ENCODE measurements around the gene SUPT3H.
A peak's percentile ranks its signal among the peaks of the same experiment; 100 is the strongest.
"Not testable (repeated sequence)": the region's sequence is repeated elsewhere in the genome, so short reads cannot be mapped to it uniquely, and the experiment has no call there.

SUPT3H gene

DNA sequence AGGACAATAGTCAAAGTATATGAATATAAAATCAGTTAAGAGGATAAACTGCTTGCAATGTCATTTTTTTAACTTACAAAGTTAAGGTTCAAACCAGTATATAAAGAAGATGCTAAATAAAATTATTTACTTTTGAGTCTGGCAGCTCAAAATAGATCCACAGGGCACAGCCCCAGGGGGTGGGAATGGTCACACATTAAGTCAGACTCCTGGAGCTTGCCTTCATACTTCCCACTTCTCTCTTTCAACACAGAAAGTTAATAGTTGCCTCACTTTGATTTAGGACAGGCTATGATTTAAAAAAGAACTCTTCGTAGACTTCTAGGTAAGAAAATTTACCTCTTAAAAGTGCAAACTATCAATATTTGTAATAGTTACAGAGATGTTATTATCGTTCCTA, 207.9 kb downstream of the SUPT3H start:
- DNase-seq: no peak

- no peak for DNase-seq
Observed at GRCh38 chr6:45163952-45164766, 213.6 kb downstream of the SUPT3H start.

DNA sequence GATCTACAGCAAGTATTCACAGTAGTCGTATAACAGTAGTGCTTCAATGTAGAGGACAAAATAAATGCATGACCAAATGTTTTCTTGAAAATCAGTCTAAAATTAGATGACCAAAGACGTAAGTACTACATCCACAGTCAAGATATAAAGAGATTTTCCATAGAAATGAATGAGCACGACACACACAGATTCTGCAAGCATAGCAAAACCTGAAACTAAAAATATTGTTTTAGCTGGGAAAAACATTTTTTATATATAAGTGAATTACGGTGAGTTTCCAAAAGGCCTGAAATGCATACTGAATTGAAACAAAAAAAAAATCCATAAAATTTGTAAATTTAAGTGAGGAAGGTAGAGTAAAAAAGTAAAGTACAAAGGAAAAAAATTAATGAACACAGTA, 217.4 kb downstream of the SUPT3H start:
- no peak for DNase-seq

- DNase-seq: no peak
Observed at GRCh38 chr6:45156075-45156474, 221.7 kb downstream of the SUPT3H start.

DNA sequence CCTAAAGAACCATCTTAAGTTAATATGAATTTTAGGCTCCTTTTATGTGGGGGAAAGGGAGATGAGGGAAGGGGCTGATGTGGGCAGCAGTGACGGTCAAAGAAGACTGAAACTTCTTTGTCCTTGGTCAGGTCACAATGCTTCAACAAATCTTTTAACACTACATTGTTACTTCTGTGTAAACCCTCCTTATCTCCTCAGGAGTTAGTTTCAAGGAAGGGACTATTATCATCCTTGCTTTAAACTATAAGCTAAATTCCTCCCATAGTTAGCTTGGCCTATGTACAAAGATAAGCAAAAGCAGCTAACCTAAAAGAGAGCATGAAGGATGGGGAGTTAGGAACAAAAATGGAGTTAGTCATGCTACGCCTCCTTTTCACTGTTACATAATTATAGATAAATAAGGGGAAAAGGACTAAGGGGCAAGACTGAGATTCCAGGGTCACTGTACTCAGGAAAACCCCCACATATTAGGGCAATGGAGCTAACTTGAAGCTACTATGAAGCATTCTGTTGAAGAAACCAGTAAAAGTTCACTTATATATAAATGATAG, 222.3 kb downstream of the SUPT3H start:
- DNase-seq: no peak

DNA sequence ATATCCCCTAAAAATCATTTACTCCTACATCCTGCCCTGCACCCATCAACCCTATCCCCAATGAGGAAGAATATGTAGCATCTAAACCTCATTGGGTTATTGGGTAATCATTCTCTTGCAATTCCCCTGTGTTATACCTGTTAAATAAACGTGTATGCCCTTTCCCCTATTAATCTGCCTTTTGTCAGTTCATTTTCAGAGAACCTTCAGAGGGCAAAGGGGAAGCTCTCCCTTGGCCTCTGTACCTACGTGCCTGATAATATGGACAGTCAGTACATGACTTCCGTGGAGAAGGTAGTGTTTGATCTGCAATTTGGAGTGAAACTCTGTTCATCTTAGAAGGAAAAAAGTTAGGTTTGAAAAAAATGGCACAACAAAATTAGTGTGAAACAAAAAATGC, 223.1 kb downstream of the SUPT3H start:
- DNase-seq: no peak

GRCh38 chr6:45148711-45149341, 228.9 kb downstream of the SUPT3H start:
- peak; percentile 13 for DNase-seq

GRCh38 chr6:45148278-45148677, 229.5 kb downstream of the SUPT3H start:
- DNase-seq: no peak

GRCh38 chr6:45145658-45146057, 232.1 kb downstream of the SUPT3H start:
- not testable (repeated sequence) for DNase-seq

DNA sequence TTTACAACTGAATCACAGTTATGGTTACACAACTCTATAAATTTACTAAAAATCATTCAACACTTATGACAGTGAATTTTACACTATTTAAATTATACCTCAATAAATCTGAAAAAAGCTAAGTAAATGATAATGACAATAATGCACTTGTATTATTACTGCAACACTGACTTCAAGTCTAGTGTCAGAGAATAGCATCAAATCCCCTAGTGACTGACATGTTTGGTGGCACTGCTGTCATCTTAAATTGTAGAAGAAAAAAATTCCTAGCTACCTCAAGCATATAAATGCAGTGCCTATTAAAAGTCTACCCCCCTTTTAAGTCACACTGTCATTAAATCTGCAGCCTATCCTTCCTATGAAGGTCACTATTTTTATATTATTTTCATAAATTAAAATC, 239.0 kb downstream of the SUPT3H start:
- no peak for DNase-seq

DNA sequence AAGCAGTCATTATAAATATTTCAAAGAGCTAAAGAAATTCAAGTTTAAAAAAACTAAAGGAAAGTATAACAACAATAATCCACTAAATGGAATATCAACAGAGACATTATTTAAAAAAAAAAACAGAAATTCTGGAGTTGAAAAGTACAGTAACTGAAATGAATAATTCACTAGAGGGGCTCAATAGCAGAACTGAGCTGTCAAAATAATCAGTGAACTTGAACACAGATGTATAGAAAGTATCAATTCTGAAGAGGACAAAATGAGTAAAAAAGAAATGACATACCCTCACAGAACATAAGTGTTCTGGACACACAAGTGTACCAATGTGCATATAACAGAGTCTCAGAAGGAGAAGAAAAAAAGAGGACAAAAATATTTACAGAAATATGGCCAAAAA, 241.2 kb downstream of the SUPT3H start:
- DNase-seq: no peak

DNA sequence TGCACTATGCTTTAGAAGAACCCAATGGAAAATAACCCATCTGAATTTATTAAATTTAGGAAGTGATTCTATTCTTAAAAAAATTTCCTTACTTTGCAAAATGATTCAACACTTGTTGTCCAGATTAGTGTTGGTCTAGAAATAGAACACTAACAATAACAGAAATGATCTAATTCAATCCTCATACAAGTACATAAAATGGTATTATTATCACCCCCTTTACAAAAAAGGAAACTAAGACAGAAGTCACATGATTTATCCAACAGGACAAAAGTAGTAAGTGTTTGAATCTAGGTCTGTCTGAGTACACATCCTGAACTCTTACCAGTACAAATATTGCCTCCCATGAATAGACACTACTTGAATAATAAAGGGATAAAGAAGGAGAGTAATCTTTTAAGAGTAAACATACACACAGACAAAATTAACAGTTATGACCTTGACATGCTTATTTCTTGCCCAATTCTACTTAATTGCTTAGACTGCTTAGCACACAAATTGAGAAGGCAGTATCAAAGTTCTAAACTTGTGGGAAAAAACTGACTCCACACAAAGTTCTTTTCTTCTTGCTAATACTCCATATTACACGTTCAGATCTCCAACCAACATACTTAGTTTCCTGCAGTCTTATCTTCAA, 245.0 kb downstream of the SUPT3H start:
- no peak for DNase-seq

GRCh38 chr6:45132059-45132458, 245.7 kb downstream of the SUPT3H start:
- DNase-seq: peak; percentile 57

- no peak for DNase-seq
Observed at GRCh38 chr6:45129051-45129450, 248.7 kb downstream of the SUPT3H start.

- no peak for DNase-seq
Observed at GRCh38 chr6:45127185-45127584, 250.5 kb downstream of the SUPT3H start.

DNA sequence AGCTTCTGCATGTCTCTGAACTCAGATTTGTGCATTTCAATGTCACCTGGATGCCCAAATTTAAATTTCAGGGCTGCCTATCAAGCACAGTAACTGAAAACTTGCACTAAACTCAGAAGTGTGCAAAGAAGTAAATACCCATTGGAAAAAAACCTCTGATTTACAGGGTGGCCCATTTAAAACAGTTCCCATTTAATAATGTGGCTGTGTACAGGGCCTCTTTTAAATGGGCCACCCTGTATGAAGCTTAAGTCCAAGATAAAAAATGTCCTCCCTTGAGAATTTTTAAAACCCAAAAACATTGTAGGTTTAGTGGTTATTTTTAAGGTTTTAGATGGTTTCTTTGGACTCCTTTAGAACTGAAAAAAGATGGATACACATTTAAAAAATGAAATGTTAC, 251.7 kb downstream of the SUPT3H start:
- no peak for DNase-seq

DNA sequence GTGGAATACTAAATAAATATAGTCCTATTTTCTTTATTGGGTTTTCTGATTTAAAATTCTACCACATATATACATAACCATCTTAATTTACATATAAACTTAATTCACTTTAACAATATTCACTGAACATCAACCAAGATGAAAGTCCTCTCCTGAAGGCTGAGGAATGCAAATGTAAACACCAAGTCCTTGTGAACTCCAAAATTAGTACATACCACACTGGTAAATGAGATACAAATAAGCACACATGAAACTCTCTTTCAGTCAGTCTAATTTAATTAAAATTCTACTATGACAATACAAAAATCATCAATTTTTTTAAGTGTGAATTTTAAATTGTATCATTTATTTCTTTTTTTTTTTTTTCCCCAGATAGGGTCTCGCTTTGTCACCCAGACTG, 254.7 kb downstream of the SUPT3H start:
- DNase-seq: no peak

DNA sequence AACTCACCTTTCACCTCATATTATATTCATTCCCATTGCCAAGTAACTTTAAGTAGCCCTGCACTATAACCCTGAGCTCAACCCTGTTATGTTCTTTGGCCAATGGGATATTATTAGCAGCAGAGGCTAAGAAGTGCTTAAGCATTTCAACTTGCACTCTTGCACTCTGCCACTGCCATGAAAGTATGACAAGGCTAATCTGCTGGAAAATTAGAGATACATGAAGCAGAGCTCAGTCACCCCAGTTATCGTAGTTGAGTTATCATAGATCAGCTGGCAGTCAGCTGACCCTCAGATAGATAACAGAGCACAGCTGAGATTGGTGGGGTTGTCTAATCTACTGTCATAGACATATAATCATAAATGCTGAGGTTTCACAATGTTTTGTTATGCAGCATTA, 259.0 kb downstream of the SUPT3H start:
- DNase-seq: no peak

DNA sequence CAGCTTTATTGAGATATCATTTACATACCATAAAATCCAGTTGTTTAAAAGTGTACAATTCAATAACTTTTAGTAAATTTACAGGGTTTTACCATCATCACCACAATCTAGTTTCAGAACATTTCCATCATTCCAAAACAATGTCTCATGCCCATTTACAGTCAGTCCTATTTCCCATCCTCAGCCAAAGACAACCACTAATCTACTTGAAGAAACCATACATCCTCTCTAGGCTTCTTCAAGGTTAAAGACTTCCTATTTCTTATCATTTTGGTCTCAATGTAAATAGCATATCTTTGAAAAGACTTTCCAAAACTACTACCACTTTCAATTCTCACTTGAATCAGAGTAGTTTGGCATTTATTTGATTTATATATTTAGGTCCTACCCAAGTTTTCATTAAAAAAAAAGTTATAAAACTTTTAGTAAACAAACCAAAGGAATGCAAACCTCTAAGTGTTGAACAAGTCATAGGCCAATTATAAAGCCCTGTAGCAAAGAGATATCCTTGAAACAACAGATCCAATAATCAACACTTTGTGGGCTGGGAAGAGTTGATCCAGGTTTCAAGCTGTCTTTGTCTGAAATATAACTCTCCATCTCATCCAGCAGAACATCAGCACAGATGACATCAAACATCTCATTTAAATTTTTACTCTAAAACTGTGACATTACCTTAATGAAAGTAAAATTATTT, 260.9 kb downstream of the SUPT3H start:
- peak; percentile 86 for DNase-seq

- DNase-seq: peak; percentile 6
Observed at GRCh38 chr6:45115696-45116095, 262.0 kb downstream of the SUPT3H start.

GRCh38 chr6:45112711-45113110, 265.0 kb downstream of the SUPT3H start:
- DNase-seq: no peak

GRCh38 chr6:45109551-45109950, 268.2 kb downstream of the SUPT3H start:
- DNase-seq: no peak

DNA sequence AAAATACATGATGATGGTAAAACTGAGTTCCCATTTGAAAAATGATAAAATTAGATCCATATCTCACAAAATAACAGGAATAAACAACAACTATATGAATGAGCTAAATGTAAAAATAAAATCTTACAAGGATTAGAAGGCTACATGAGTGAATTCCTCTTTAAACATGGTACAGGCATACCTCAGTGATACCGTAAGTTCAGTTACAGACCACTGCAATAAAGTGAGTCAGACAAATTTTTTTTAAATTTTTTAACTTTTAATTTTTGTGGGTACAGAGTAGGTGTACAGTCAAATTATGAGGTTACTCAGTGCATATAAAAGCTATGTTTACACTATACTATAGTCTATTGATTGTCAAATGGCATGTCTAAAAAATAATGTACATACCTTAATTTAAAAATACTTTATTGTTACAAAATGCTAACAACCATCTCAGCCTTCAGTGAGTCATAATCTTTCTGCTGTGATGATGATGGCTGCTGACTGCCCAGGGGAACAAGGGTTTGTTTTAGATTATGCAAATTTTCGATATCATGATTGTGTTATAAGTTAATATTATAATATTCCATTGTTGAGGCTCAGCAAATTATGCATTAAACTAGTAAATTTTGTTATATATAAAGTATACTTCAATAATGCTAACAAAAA, 272.4 kb downstream of the SUPT3H start:
- DNase-seq: peak; percentile 39
